GM19468 (cell line): ENCODE results near the gene HLA-DQA1.

Experiments
- ATAC-seq: cut with Tn5 transposase; IDR thresholded peaks from one replicate; pipeline ENCODE4 v1.9.1; 2021; ENCODE audit warnings: mild to moderate bottlenecking, moderate library complexity, moderate number of reproducible peaks; ENCODE audit not compliant: unreplicated experiment; ENCODE audit errors: extremely low read depth

The HLA-DQA1 gene

DNA sequence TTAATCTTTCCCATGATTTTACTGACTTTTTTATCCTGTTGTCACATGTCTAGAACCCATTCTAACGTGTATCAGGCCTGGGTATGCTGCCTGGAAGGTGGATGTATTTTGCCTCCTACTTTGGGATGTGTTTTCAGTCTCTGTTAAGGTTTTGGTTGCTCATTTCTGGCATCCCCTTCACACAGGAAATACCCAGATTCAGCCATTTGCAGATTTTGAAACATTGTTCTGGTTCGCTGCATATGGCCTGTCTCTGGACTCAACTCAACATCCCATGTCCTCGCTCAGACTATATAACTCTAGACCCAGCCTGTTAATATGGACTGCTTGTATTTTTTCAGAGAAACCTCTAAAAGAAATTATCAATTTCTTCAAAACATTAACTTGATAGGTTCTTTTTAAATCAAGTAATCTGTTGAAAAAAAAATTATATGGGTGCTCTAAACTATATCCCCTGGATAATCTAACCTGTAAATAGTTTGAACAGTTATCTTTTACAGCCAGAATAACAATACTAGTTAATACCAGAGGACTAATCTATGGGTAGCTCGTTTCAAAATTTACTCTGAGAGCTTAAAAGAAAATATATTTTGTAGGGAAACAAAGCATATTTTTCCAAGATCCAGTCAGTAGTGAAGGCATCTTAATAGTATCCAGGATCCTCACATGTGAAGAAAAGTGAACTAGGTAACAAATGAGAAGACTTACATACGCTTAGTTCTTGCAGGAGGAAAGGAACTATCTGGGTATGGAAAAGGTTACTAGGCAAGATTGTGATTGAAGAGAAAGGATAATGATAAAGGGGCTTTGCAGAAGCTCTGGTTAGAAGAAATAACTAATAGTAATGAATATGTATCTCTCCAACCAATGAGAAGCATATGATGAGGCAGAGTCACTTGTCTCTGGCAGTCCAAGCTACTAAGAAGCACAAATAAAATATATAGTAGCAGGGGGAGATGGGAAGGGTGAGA, 52.6 kb downstream of the HLA-DQA1 start:
- ATAC-seq, result no peak

DNA sequence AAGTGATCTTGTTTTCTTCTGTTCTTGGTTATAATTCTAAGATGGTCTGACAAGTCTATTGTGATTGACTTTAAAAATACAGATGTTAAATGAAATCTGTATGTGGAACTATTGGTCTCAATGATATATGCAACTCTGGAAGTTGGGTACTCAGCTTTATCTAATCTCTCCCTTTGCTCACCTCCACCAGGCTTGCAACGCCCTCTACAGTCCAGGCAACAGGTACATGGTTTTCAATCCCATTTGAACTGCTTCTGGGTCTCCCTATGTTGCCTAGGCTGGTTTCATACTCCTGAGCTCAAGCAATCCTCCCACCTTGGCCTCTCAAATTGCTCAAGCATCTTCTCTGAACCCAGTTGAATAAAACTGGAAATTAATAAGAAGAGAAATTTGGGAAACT, 54.8 kb downstream of the HLA-DQA1 start:
- no peak for ATAC-seq
